Testis (tissue), 2 donors: Measurements from ENCODE around the gene CYB561.

Source experiments
- POLR2A ChIP-seq: fragments of 450-650 bp; IDR thresholded peaks from one replicate; pipeline ENCODE4 v1.6.1; 2017; ENCODE audit warnings: antibody characterized with exemption, mild to moderate bottlenecking, moderate library complexity
- TF ChIP-seq, protein P1 (sequence below), 3 experiments: fragments of 450-650 bp in 2 of 3; fragments of 200-600 bp in 1 of 3; sonication (generic) in 1 of 3; IDR thresholded peaks; one replicate each; pipeline ENCODE4 v1.5.1; 2016 to 2019; ENCODE audit warnings: antibody characterized with exemption in 3 of 3, mild to moderate bottlenecking in 2 of 3, moderate library complexity in 1 of 3

DNA sequence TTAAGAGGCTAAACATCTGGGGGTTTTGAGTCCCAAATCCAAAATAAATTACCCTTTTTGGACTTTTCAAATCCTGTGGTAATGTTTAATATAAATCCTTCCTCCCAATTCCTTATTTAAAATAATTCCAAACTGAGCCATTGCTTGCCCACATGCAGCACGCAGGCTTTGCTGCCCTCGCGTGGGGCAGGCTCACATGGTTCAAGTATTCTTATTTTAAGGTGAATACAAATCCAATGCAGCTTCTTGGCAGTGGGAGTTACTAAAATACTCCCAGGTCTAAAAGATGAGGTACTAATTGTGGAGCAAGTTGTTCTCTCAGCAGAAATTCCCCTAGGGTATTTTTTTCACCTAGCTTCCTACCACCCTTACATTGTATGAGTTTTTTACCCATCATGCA is 33.0 kb downstream of the CYB561 start:
- TF ChIP-seq, protein P1, sequence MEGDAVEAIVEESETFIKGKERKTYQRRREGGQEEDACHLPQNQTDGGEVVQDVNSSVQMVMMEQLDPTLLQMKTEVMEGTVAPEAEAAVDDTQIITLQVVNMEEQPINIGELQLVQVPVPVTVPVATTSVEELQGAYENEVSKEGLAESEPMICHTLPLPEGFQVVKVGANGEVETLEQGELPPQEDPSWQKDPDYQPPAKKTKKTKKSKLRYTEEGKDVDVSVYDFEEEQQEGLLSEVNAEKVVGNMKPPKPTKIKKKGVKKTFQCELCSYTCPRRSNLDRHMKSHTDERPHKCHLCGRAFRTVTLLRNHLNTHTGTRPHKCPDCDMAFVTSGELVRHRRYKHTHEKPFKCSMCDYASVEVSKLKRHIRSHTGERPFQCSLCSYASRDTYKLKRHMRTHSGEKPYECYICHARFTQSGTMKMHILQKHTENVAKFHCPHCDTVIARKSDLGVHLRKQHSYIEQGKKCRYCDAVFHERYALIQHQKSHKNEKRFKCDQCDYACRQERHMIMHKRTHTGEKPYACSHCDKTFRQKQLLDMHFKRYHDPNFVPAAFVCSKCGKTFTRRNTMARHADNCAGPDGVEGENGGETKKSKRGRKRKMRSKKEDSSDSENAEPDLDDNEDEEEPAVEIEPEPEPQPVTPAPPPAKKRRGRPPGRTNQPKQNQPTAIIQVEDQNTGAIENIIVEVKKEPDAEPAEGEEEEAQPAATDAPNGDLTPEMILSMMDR (IDR thresholded peaks at IDR 0.05): no peak
- no peak for TF ChIP-seq POLR2A
